Measurements from ENCODE around the gene KCNH3. TPM values are rescaled to one million over a fixed set of nuclear protein-coding genes. Genes with fewer than 3 reads are reported as not detected.

Gene KCNH3
- total RNA-seq, 2 experiments from 2014 or later = 0.57 to 0.91 TPM

DNA sequence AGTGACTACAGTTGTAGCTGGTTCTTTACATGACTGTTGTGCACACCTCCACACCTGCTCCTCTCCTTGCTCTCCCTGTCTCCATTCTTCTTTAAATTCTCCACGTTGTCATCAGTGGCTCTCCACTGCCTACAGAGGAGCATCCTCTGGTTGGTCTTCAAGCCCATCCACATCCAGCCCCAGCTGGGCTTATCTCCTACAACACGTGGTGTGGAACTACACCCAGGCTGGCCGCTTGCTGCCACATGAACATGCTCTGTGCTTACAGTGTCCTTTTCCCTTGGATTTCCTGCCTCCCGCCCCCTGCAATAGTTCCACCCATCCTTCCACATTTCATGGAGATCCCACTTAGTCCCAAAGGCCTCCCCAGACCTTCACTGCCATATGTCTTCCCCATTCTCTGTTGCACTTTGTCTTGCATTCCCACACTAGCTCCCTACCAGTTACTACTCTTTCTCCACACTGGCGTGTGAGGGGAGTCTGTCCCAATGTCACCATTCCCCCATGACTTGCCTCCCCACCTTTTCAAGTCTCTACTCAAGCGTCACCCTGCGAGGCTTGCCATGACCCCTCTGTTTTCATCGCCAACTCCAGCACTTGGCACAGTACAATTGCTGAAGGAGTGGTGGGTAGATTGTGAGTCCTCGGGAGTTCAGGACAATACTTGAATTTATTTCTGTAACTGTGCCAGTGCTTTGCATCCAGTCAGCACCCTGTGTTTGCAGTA lies 38.9 kb downstream of the KCNH3 start:
- Mint-ChIP-seq H3K27ac (no peak overlapping the region), H3K4me3 (no peak overlapping the region), H3K36me3 (ENCODE audit: low read depth) (peaks cover 7% of the 10 kb centered on the region), H3K27me3 (ENCODE audit: low read depth) (no peaks in the 10 kb centered on the region), H3K4me1 (ENCODE audit: low read depth) (peaks cover 16% of the 10 kb centered on the region), H3K9me3 (no peaks in the 10 kb centered on the region)
- CTCF ChIA-PET = interaction anchor here (0.8 to 5.5 kb wide), 5 partner anchors 11 to 289 kb away, joined by 3 to 49 read pairs (median 4); no protein-coding TSS in a partner anchor
- intact Hi-C loops (cut with micrococcal nuclease) = no loop called here
- DNase-seq = no peak

DNA sequence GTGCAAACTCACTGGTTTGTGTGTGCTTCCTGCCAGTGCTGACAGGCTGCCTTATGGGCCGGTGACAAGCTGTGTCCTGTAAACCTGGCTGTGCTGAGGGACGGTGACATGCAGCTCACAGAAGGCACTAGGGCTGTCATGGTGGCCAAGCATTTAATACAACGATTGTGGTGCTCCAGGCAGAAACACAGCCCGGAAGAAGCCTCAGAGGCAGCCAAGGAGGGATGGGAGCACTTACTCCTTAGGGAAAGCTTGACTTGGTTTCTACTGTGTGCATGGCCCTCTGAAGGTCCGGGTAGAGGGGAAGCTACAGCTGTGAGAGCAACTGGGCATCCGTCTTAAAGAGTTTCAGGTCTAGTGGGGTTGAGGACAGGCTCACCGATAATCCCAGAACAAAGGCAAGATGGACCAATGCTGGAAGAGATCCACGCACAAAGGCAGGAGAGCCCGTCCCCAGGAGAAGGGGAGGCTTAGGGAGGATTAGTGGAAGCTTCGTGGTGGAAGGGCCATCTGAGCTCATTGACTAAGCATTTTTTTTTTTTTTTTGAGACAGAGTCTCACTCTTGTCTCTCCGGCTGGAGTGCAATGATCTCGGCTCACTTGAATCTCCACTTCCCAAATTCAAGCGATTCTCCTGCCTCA lies 39.8 kb downstream of the KCNH3 start:
- CTCF ChIA-PET = interaction anchor here (0.8 to 5.5 kb wide), 5 partner anchors 12 to 284 kb away, joined by 3 to 49 read pairs (median 4); no protein-coding TSS in a partner anchor
- DNase-seq = no peak
- Mint-ChIP-seq H3K27me3 (ENCODE audit: low read depth) (no peaks in the 10 kb centered on the region), H3K27ac (no peak overlapping the region), H3K4me3 (no peak overlapping the region), H3K9me3 (no peaks in the 10 kb centered on the region), H3K36me3 (ENCODE audit: low read depth) (peaks cover 9% of the 10 kb centered on the region), H3K4me1 (ENCODE audit: low read depth) (peaks cover 16% of the 10 kb centered on the region)
- intact Hi-C loops (cut with micrococcal nuclease) = no loop called here

DNA sequence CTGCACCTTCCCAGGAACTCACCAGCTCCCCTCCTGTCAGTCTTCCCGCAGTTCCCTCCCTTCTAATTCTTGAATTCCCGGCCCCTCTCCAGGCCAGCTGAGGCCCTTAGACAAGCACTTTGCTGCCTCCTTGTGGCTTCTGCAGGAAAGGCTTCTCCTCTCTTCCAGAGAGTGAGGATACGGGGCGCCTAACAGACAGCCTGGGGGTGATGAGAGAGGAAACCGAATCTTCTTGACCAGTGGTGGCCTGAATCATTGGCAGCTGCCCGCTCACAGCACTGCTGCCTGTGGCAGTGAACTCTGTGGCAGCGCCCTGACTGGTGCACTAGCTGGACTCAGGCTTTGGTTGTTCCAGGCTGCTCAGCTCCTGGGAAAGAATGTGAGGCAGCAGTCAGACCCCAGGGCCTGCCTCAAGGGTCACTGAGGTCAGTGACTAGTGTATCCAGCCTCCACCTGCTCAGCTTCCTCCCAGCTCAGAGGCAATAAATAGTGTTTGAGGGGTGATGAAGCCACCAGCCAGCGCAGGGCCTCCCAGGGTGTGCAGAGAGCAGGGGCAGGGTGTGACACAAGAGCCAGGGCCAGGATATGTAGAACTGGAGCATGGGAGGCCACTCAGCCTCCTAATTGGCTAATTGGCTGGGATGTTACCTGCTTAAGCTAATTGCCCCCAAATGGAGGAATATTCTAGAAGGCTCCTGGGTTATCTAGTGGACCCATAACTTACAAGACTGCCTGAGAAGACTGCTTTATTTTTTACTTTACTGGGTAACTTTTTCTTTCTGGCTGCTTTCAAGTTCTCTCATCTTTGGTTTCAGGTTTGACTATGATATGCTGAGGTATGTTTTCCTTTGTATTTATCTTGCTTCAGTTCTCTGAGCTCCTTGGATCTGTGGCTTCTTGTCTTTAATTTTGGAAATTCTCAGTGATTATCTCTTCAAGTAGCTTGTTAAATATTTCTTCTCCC lies 42.0 kb downstream of the KCNH3 start:
- Mint-ChIP-seq H3K4me3 (no peak overlapping the region), H3K27ac (no peak overlapping the region), H3K27me3 (ENCODE audit: low read depth) (no peaks in the 10 kb centered on the region), H3K9me3 (no peaks in the 10 kb centered on the region), H3K4me1 (ENCODE audit: low read depth) (peaks cover 16% of the 10 kb centered on the region), H3K36me3 (ENCODE audit: low read depth) (peaks cover 4% of the 10 kb centered on the region)
- CTCF ChIA-PET = interaction anchor here (0.6 to 5.5 kb wide), 24 partner anchors 10 to 564 kb away, joined by 3 to 49 read pairs (median 3); partner anchors contain the start of genes PRPF40B and PRPH
- DNase-seq = peak; percentile 69
- intact Hi-C loops (cut with micrococcal nuclease) = loop anchor here (1.0 to 5.0 kb wide), 3 partner anchors 28 to 223 kb away; partner anchors contain the start of gene PRPF40B

DNA sequence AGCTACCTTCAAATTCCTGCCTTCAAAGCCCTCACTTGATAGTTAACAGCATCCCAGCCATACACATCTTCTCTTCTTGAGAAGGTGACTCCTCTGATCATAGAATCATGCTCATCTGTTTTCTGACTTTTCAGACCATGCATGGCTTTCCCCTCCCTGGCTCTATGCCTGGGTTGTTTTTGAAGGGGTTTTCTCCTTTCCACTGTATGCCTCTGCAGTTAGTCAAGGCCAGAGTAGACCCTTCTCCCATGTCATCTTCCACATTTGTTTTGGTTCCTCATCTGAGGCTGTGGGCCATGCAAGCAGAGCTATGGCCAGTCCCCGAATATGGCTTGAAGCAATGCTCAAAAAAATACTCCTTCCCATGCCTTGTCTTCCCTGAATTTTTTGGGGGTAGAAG lies 43.4 kb downstream of the KCNH3 start:
- DNase-seq = no peak
- CTCF ChIA-PET = interaction anchor here (0.6 to 5.5 kb wide), 6 partner anchors 11 to 363 kb away, joined by 3 to 49 read pairs (median 6); no protein-coding TSS in a partner anchor
- peaks cover 16% of the 10 kb centered on the region for H3K4me1 Mint-ChIP-seq (ENCODE audit: low read depth)
- H3K4me3 Mint-ChIP-seq = no peak overlapping the region
- H3K27me3 Mint-ChIP-seq (ENCODE audit: low read depth) = no peaks in the 10 kb centered on the region
- intact Hi-C loops (cut with micrococcal nuclease) = loop anchor here (5.0 kb wide), 1 partner anchor 40 kb away; the partner anchor contains the start of gene PRPF40B
- H3K27ac Mint-ChIP-seq = no peak overlapping the region
- peaks cover 8% of the 10 kb centered on the region for H3K36me3 Mint-ChIP-seq (ENCODE audit: low read depth)
- H3K9me3 Mint-ChIP-seq = no peaks in the 10 kb centered on the region

DNA sequence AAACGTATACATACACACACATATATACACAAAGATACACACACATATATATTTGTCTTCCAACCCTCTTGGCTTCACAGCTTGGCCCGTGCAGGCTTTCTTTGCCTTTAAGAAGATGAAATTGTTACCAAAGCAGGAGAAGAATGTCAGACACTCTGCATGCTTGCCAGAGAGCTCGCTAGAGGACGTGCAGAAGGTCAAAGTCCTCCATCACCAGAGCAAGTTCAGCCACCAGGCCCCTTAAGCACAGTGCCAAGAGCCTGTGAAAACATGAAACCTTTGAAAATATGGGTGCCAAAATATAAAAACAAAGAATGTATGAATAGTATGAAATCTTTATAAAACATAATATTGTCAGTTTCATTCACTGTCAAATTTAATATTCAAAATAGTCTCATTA lies 44.0 kb downstream of the KCNH3 start:
- peaks cover 16% of the 10 kb centered on the region for H3K4me1 Mint-ChIP-seq (ENCODE audit: low read depth)
- peaks cover 10% of the 10 kb centered on the region for H3K36me3 Mint-ChIP-seq (ENCODE audit: low read depth)
- H3K27me3 Mint-ChIP-seq (ENCODE audit: low read depth) = no peaks in the 10 kb centered on the region
- no peak for DNase-seq
- intact Hi-C loops (cut with micrococcal nuclease) = loop anchor here (5.0 kb wide), 1 partner anchor 39 kb away; the partner anchor contains the start of gene PRPF40B
- H3K4me3 Mint-ChIP-seq = no peak overlapping the region
- CTCF ChIA-PET = interaction anchor here (0.6 to 5.5 kb wide), 3 partner anchors 12 to 364 kb away, joined by 3 to 49 read pairs (median 4); no protein-coding TSS in a partner anchor
- H3K9me3 Mint-ChIP-seq = no peaks in the 10 kb centered on the region
- no peak overlapping the region for H3K27ac Mint-ChIP-seq

DNA sequence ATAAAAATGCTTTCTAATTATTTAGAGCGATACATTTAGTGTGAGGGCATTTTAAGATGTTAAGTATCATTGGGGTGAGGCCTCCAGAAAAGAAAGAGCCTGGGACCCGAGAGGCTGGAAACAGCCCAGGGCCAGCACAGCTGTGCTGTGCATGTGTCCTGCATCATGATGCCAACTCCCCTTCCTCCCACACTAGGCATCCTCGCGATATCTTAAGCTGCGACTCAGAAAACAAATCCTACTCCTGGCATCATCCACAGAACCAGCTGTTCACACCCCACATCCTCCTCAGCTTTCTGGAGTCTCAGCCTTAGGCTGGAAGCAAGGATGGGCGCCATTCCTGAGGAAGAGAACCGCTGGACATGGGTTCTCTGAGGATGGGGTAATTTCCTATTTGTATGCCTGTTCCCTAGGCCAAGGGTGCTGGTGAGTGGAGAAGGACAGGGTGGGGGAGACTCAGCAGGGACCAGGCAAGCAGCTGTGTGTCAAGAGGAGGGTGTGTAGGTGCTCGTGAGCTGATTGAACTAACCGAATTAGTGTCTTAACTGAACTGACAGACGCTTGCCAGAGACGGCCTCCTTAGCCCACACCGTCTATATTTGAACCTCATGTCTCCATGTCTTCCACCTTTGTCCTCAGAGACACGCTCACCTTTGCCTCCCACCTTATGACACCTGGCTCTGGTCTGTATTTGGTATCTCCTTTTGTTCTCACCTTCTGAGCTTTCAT lies 44.7 kb downstream of the KCNH3 start:
- Mint-ChIP-seq H3K27ac (no peak overlapping the region), H3K27me3 (ENCODE audit: low read depth) (no peaks in the 10 kb centered on the region)
- intact Hi-C loops (cut with micrococcal nuclease) = loop anchor here (5.0 kb wide), 1 partner anchor 39 kb away; the partner anchor contains the start of gene PRPF40B

DNA sequence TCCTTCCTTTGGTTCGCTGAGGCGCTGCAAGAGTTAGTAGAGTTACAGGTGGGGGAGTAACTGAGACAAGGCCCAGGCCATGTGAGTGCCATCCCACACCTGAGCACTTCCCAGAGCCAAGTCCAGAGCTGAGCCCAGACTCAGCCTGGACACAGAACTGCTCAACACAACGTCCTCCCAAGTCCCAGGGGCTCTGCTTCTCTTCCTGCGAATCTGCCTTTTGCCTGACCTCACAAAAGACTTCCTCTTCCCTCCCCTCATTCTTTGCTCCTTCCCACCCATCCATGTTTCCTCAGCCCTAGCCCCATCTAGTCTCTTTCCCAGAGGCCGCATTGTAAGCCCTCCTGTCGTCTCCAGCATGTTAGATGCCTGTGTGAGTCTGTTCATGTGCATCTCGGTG lies 45.8 kb downstream of the KCNH3 start:
- Mint-ChIP-seq H3K36me3 (ENCODE audit: low read depth) (peaks cover 10% of the 10 kb centered on the region), H3K27me3 (ENCODE audit: low read depth) (no peaks in the 10 kb centered on the region), H3K4me1 (ENCODE audit: low read depth) (peaks cover 16% of the 10 kb centered on the region), H3K4me3 (no peak overlapping the region), H3K9me3 (no peaks in the 10 kb centered on the region), H3K27ac (no peak overlapping the region)
- CTCF ChIA-PET = interaction anchor here (1.1 to 1.9 kb wide), 3 partner anchors 31 to 226 kb away, joined by 3 to 6 read pairs (median 4); no protein-coding TSS in a partner anchor
- intact Hi-C loops (cut with micrococcal nuclease) = loop anchor here (5.0 kb wide), 1 partner anchor 38 kb away; the partner anchor contains the start of gene PRPF40B
- DNase-seq = no peak

More for the DNA sequence above, 44.7 kb downstream of the KCNH3 start:
- peaks cover 16% of the 10 kb centered on the region for H3K4me1 Mint-ChIP-seq (ENCODE audit: low read depth)
- no peaks in the 10 kb centered on the region for H3K9me3 Mint-ChIP-seq
- CTCF ChIA-PET = interaction anchor here (0.9 to 5.5 kb wide), 5 partner anchors 13 to 225 kb away, joined by 3 to 49 read pairs (median 4); no protein-coding TSS in a partner anchor
- no peak overlapping the region for H3K4me3 Mint-ChIP-seq
- DNase-seq = no peak
- H3K36me3 Mint-ChIP-seq (ENCODE audit: low read depth) = peaks cover 10% of the 10 kb centered on the region

DNA sequence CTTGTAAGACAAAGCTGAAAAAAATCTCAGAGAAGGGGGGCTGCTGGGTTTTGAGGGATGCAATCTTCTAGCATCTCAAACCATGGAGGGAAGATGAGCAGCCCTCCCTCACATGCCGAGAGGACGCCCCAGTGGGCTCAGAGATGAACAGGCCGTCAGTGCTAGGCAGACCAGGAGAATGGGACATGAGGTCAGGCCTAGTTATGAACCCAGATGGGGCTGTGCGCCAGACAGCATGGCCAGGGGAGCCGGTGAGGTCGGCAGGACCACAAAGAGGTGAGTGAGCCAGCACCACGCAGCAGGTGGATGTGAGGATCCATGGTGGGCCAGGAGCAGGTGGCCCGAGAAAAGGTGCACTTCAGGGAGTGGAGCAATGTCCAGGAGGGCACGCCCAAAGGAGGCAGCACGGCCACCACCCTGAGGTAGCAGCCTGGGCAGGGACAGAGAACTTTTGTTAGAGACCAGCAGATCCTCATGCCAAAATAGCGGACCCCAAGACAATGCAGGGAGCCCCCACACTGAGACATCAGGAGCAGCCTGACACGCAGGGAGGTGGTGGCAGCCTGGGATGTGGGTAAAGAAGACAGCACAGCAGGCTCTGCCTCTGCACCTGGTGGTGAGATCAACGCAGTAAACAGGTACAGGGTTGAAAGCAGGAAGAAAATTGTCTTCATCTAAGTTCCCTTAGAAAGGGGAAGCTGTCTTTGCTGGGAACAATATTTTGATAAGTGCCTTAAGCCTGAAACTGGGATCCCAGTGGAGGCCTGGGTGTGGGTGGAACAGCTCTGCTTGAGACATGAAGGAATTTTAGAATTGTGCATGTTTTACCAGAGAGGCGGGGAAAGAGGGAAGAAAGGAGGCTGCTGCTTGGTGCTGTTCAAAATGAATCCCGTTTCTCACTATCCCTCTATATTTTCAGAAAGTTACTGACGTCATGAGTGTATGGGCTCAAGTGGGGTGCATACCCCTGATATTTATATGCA lies 46.9 kb downstream of the KCNH3 start:
- H3K9me3 Mint-ChIP-seq = peaks cover 2% of the 10 kb centered on the region
- H3K27ac Mint-ChIP-seq = no peak overlapping the region
- peaks cover 10% of the 10 kb centered on the region for H3K4me1 Mint-ChIP-seq (ENCODE audit: low read depth)
- H3K36me3 Mint-ChIP-seq (ENCODE audit: low read depth) = peaks cover 16% of the 10 kb centered on the region
- H3K4me3 Mint-ChIP-seq = no peak overlapping the region
- DNase-seq = no peak
- CTCF ChIA-PET = interaction anchor here (1.2 to 1.9 kb wide), 2 partner anchors 33 to 227 kb away, joined by 4 to 6 read pairs; no protein-coding TSS in a partner anchor
- intact Hi-C loops (cut with micrococcal nuclease) = no loop called here
- H3K27me3 Mint-ChIP-seq (ENCODE audit: low read depth) = no peaks in the 10 kb centered on the region

DNA sequence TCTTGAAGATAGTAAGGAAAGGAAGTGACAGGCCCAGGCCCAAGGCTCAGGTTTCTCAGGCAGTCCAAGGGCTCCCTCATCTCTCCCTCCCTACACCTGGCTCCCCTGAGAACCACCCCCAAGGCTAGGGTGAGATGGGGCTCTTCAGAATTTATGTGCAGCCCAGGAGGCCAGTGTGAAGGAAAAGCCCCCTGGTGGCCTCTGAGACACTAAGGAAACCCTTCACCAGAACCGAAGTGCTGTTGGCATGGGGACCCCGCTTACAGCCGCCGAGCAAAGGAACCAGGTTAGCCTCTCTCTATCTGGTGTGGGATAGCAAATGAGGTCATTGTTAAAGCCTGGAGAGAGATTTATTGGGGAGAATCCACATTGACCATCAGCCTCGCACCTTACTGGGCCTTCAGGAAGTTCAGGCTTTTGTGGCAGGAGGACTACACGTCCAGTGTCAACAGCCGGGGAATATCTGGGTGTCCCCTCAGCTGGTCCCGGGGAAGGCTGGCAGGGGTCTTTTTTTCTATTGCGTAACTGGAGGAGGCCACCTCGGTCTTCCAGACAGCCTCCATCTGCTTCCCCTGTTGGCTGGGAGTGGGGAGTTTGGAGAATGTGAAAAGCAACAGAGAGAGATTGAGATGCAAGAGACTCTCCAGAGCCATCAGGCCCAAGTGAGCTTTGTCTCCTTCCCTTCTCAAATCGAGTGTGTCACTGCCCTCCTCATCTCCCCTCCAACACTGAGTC lies 48.5 kb downstream of the KCNH3 start:
- H3K4me3 Mint-ChIP-seq = no peak overlapping the region
- DNase-seq = no peak
- H3K27me3 Mint-ChIP-seq (ENCODE audit: low read depth) = no peaks in the 10 kb centered on the region
- CTCF ChIA-PET = no interaction called here
- no peak overlapping the region for H3K27ac Mint-ChIP-seq
- peaks cover 2% of the 10 kb centered on the region for H3K9me3 Mint-ChIP-seq
- intact Hi-C loops (cut with micrococcal nuclease) = no loop called here
- no peaks in the 10 kb centered on the region for H3K4me1 Mint-ChIP-seq (ENCODE audit: low read depth)
- H3K36me3 Mint-ChIP-seq (ENCODE audit: low read depth) = peaks cover 22% of the 10 kb centered on the region

DNA sequence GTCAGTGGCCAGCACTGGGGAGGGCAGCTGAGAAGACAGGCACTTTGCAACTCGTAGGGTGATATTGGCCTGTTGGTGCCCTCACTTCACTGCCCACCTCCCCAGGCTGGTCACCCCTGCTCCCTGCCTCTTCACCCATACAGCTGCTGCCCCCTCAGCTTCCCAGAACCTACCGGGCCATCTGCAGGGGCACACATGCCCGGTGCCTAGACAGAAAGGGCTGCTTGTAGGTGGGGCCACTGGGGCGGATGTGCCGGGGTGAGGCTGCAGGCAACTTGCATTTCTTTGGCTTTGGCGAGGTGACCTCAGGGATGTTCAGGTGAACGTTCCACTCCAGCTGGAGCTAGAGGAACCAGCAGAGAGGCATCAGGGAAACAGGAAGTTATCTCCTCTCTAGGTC lies 49.5 kb downstream of the KCNH3 start:
- intact Hi-C loops (cut with micrococcal nuclease) = no loop called here
- Mint-ChIP-seq H3K4me1 (ENCODE audit: low read depth) (no peaks in the 10 kb centered on the region), H3K4me3 (no peak overlapping the region), H3K27me3 (ENCODE audit: low read depth) (no peaks in the 10 kb centered on the region), H3K9me3 (peaks cover 2% of the 10 kb centered on the region), H3K27ac (no peak overlapping the region), H3K36me3 (ENCODE audit: low read depth) (peaks cover 18% of the 10 kb centered on the region)
- DNase-seq = no peak
- CTCF ChIA-PET = interaction anchor here (1.3 kb wide), 1 partner anchor 17 kb away, joined by 5 read pairs; no protein-coding TSS in a partner anchor
